ENCODE results near the gene INO80.
A peak's percentile ranks its signal among the peaks of the same experiment; 100 is the strongest.
"Not testable (repeated sequence)": the region's sequence is repeated elsewhere in the genome, so short reads cannot be mapped to it uniquely, and the experiment has no call there.

Gene INO80

DNA sequence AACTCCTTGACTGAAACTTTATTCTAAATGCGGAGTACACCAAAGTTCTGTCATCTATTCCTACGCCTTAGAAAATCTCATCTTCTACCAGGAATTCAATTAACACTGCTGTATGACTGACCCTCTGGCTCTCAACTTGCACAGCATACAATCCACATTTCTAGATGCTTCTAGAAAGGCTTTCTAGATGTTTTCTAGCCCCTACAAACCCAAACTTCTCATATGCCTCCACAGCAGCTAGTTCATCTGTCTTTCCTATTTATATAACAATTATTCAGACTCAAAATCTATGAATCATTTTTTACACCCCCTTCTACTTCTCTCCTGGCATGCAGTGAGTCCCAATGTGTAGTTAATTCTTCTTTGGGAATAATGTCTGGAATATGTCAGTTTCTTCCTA, 13.2 kb downstream of the INO80 start:
- H3K4me3 Mint-ChIP-seq: no peak overlapping the region
- DNase-seq (ENCODE audit: low spot score in 2 of 2) (no peak), ATAC-seq (ENCODE audit: low read depth) (no peak)
- no peaks in the 10 kb centered on the region for H3K27me3 Mint-ChIP-seq
- no peak overlapping the region for H3K27ac Mint-ChIP-seq
- H3K36me3 Mint-ChIP-seq: peaks cover 8% of the 10 kb centered on the region
- H3K9me3 Mint-ChIP-seq: no peaks in the 10 kb centered on the region
- H3K4me1 Mint-ChIP-seq: peaks cover 10% of the 10 kb centered on the region

DNA sequence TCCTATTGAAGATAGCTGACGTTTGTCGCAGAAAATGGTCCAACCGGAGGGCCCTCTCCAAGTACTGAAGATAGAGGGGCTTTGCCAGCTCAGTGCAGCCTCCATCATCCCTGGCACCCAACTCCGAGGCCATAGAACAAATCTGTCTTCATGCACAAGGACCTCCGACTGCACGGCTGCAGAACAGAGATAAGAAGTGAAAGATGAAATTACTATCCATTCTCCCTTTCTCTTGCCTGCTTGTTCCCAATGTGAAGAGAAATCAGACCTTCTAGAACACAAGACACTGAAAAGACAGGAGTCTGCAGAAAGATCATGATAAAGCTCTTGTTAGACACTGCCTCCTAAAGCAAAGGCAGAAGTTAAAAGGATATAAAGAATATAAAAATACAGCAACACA, 19.9 kb downstream of the INO80 start:
- Mint-ChIP-seq H3K27ac (no peak overlapping the region), H3K27me3 (no peaks in the 10 kb centered on the region), H3K36me3 (peaks cover 20% of the 10 kb centered on the region), H3K9me3 (no peaks in the 10 kb centered on the region), H3K4me3 (no peak overlapping the region), H3K4me1 (peaks cover 2% of the 10 kb centered on the region)
- no peak for DNase-seq (ENCODE audit: low spot score in 2 of 2)
- ATAC-seq (ENCODE audit: low read depth): no peak

- no peak overlapping the region for H3K27ac Mint-ChIP-seq
- H3K27me3 Mint-ChIP-seq: no peaks in the 10 kb centered on the region
- H3K9me3 Mint-ChIP-seq: no peaks in the 10 kb centered on the region
Observed at GRCh38 chr15:41085029-41085428, 31.1 kb downstream of the INO80 start.

DNA sequence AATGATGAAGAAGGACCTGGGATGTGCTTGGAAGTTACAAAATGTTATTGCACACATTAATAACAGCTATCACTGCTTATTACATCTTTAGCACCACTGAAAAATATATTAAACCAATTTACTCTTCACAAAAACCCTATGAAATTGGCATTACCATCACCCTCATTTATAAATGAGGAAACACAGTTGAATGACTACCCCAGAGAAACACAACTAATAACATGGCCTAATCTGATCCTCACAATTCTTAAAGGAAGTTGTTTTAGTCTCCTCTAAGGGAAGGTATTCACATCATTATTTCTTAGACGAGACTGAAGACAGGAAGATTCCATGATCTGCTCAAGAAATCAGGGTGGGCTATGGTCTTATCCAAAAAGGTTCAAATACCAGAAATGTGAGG, 35.9 kb downstream of the INO80 start:
- H3K9me3 Mint-ChIP-seq: no peaks in the 10 kb centered on the region
- H3K4me1 Mint-ChIP-seq: peaks cover 9% of the 10 kb centered on the region
- H3K4me3 Mint-ChIP-seq: peak overlapping the region; percentile 8
- ATAC-seq (ENCODE audit: low read depth) (no peak), DNase-seq (ENCODE audit: low spot score in 2 of 2) (no peak)
- peak overlapping the region; percentile 93 for H3K27ac Mint-ChIP-seq
- peaks cover 27% of the 10 kb centered on the region for H3K36me3 Mint-ChIP-seq
- H3K27me3 Mint-ChIP-seq: no peaks in the 10 kb centered on the region

More at GRCh38 chr15:41085029-41085428, 31.1 kb downstream of the INO80 start:
- no peak for DNase-seq (ENCODE audit: low spot score in 2 of 2)
- no peak for ATAC-seq (ENCODE audit: low read depth)
- Mint-ChIP-seq H3K4me3 (no peak overlapping the region), H3K36me3 (peaks cover 31% of the 10 kb centered on the region), H3K4me1 (peaks cover 20% of the 10 kb centered on the region)

DNA sequence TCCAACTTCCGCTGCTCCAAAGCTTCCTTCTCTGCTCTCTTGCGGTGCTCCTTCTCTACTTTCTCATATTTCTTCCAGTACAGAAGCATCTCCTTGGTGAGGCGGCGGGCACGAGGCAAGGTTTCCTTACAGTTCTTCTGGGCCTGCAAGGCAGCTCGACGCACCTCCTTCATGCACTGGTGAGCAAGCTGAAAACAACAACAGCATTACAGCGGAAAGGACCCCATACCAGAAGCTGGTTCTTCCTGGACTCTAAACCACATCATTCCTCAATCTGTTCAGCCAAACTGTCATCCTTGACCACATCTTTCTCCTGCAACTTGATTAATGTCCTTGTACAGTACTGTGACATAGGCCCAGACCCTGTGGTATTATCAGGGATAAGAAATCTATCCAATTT, 36.4 kb downstream of the INO80 start:
- Mint-ChIP-seq H3K36me3 (peaks cover 27% of the 10 kb centered on the region), H3K27ac (peak overlapping the region; percentile 93), H3K4me3 (peak overlapping the region; percentile 56), H3K9me3 (no peaks in the 10 kb centered on the region), H3K4me1 (peaks cover 9% of the 10 kb centered on the region), H3K27me3 (no peaks in the 10 kb centered on the region)
- ATAC-seq (ENCODE audit: low read depth): peak; percentile 60
- DNase-seq (ENCODE audit: low spot score in 2 of 2): peak; percentile 5 to 21

DNA sequence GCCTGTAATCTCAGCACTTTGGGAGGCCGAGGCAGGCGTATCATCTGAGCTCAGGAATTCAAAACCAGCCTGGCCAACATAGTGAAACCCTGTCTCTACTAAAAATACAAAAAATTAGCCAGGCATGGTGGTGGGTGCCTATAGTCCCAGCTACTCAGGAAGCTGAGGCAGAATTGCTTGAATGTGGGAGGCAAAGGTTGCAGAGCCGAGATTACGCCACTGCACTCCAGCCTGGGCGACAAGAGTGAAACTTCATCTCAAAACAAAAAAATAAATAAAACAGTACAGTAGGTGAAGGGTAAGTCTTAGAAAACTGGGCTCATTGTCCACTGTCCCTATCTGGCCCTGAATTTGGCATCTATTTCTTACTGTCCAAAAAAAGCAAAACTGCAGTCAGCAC, 37.2 kb downstream of the INO80 start:
- H3K4me1 Mint-ChIP-seq; H3K9me3 Mint-ChIP-seq; DNase-seq (ENCODE audit: low spot score in 2 of 2); H3K4me3 Mint-ChIP-seq; H3K27ac Mint-ChIP-seq; ATAC-seq (ENCODE audit: low read depth); H3K27me3 Mint-ChIP-seq: not testable (repeated sequence)
- H3K36me3 Mint-ChIP-seq: peaks cover 32% of the 10 kb centered on the region

- no peak overlapping the region for H3K4me3 Mint-ChIP-seq
- ATAC-seq (ENCODE audit: low read depth) (no peak), DNase-seq (ENCODE audit: low spot score in 2 of 2) (no peak)
- no peak overlapping the region for H3K27ac Mint-ChIP-seq
- H3K36me3 Mint-ChIP-seq: peaks cover 34% of the 10 kb centered on the region
- peaks cover 9% of the 10 kb centered on the region for H3K4me1 Mint-ChIP-seq
- H3K9me3 Mint-ChIP-seq: no peaks in the 10 kb centered on the region
- no peaks in the 10 kb centered on the region for H3K27me3 Mint-ChIP-seq
Observed at GRCh38 chr15:41078125-41078524, 38.0 kb downstream of the INO80 start.

DNA sequence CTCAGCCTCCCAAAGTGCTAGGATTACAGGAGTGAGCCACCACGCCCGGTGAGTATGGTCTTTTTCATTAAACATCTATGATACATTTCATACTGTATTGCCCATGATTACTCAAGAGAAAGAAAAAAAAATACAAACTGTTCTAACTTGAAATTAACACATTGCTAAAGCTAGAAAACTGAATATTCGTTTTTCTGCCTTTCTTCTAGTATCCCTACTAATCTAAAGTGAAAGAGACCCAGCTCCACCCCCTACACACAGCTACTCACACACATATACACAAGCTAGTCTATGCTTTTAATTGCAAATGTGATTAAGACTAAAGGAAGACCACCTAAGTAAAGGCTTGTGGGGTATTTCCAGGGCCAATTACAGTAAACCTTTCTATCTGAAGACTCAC, 43.1 kb downstream of the INO80 start:
- no peak overlapping the region for H3K27ac Mint-ChIP-seq
- ATAC-seq (ENCODE audit: low read depth) (no peak), DNase-seq (ENCODE audit: low spot score in 2 of 2) (no peak)
- H3K9me3 Mint-ChIP-seq: no peaks in the 10 kb centered on the region
- peaks cover 26% of the 10 kb centered on the region for H3K36me3 Mint-ChIP-seq
- no peaks in the 10 kb centered on the region for H3K4me1 Mint-ChIP-seq
- no peaks in the 10 kb centered on the region for H3K27me3 Mint-ChIP-seq
- H3K4me3 Mint-ChIP-seq: no peak overlapping the region

DNA sequence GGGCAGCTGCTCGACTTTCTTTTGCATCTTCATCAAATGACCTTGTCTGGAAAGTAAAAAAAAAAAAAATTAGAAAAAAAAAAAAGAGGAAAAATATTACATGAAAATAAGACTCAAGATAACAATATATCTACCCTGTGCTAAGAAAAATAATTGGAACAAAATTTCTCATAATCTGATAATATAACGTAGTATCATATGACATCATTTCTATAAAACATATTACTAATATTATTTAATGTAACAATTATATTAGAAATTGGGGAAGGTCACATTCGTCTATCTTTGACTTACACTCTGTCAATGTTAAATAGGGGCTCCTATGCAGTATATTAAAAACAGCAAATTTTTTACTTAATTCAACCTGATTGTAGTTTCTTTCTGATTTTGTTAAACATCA, 44.1 kb downstream of the INO80 start:
- no peak for ATAC-seq (ENCODE audit: low read depth)
- no peak overlapping the region for H3K4me3 Mint-ChIP-seq
- no peak for DNase-seq (ENCODE audit: low spot score in 2 of 2)
- no peaks in the 10 kb centered on the region for H3K9me3 Mint-ChIP-seq
- no peaks in the 10 kb centered on the region for H3K27me3 Mint-ChIP-seq
- peaks cover 32% of the 10 kb centered on the region for H3K36me3 Mint-ChIP-seq
- no peak overlapping the region for H3K27ac Mint-ChIP-seq
- H3K4me1 Mint-ChIP-seq: no peaks in the 10 kb centered on the region

DNA sequence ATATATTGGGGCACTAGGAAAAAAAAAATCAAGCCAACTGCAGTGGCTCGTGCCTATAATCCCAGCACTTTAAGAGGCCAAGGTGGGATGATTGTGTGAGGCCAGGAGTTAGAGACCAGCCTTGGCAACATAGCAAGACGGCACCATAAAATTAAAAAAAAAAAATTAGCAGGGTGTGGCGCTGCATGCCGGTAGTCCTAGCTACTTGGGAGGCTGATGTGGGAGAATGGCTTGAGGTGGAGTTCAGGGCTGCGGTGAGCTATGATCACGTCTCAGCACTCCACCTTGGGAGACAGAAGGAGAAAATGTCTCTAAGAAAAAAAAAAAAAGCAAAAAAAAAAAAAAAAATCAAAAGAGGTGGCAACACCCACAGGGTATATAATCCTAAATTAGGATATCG, 49.6 kb downstream of the INO80 start:
- Mint-ChIP-seq H3K27ac (no peak overlapping the region), H3K9me3 (no peaks in the 10 kb centered on the region), H3K4me1 (no peaks in the 10 kb centered on the region), H3K27me3 (no peaks in the 10 kb centered on the region), H3K4me3 (no peak overlapping the region), H3K36me3 (peaks cover 50% of the 10 kb centered on the region)
- ATAC-seq (ENCODE audit: low read depth) (no peak), DNase-seq (ENCODE audit: low spot score in 2 of 2) (no peak)

DNA sequence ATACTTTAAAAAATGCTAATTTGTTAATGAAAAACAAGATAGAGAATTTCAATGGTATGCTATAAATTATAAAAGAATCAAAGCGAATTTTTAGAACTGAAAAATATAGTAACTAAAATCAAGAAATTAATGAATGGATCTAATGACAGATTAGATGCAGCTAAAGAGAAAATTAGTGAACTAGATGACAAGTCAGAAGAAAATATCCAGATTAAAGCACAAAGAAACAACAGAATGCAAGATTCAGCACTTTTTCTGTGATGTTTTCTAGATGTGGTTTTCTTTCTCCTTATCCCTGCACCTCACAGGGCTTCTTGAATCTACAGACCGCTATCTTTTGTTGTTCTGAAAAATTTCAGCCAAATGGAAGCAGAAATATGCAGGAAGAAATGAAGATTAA, 54.4 kb downstream of the INO80 start:
- ATAC-seq (ENCODE audit: low read depth): no peak
- no peaks in the 10 kb centered on the region for H3K27me3 Mint-ChIP-seq
- no peak overlapping the region for H3K27ac Mint-ChIP-seq
- H3K4me1 Mint-ChIP-seq: no peaks in the 10 kb centered on the region
- H3K4me3 Mint-ChIP-seq: no peak overlapping the region
- no peak for DNase-seq (ENCODE audit: low spot score in 2 of 2)
- peaks cover 50% of the 10 kb centered on the region for H3K36me3 Mint-ChIP-seq
- H3K9me3 Mint-ChIP-seq: peaks cover 3% of the 10 kb centered on the region

DNA sequence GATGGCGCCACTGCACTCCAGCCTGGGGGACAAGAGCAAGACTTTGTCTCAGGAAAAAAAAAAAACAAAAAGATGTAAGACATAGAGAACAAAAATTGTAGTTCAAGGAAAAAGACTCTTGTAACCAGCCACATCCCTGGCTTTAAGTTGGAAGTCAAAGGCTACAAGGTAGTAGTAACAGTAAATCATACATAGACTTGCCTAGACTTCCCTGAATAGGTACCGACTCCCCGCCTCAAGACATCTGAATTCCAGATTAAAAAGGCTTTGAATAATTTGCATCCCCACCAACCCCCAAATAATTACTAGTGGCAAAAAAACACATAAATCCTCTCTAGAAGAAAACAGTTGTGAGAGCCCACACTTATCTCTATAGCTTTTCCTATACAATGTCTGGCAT, 55.6 kb downstream of the INO80 start:
- ATAC-seq (ENCODE audit: low read depth) (no peak), DNase-seq (ENCODE audit: low spot score in 2 of 2) (no peak)
- Mint-ChIP-seq H3K4me3 (no peak overlapping the region), H3K27me3 (no peaks in the 10 kb centered on the region), H3K36me3 (peaks cover 52% of the 10 kb centered on the region), H3K27ac (peak overlapping the region; percentile 6), H3K4me1 (no peaks in the 10 kb centered on the region), H3K9me3 (peaks cover 3% of the 10 kb centered on the region)

- peaks cover 41% of the 10 kb centered on the region for H3K36me3 Mint-ChIP-seq
- ATAC-seq (ENCODE audit: low read depth): no peak
- no peak overlapping the region for H3K4me3 Mint-ChIP-seq
- no peaks in the 10 kb centered on the region for H3K4me1 Mint-ChIP-seq
- DNase-seq (ENCODE audit: low spot score in 2 of 2): no peak
- peaks cover 3% of the 10 kb centered on the region for H3K9me3 Mint-ChIP-seq
- no peaks in the 10 kb centered on the region for H3K27me3 Mint-ChIP-seq
- H3K27ac Mint-ChIP-seq: no peak overlapping the region
Observed at GRCh38 chr15:41056810-41057209, 59.3 kb downstream of the INO80 start.

GRCh38 chr15:41055706-41056105, 60.4 kb downstream of the INO80 start:
- Mint-ChIP-seq H3K36me3 (peaks cover 40% of the 10 kb centered on the region), H3K4me3 (no peak overlapping the region), H3K27me3 (no peaks in the 10 kb centered on the region), H3K9me3 (peaks cover 2% of the 10 kb centered on the region), H3K27ac (no peak overlapping the region), H3K4me1 (no peaks in the 10 kb centered on the region)
- no peak for ATAC-seq (ENCODE audit: low read depth)
- DNase-seq (ENCODE audit: low spot score in 2 of 2): no peak

- Mint-ChIP-seq H3K27me3 (no peaks in the 10 kb centered on the region), H3K4me1 (no peaks in the 10 kb centered on the region), H3K4me3 (no peak overlapping the region), H3K9me3 (no peaks in the 10 kb centered on the region), H3K27ac (no peak overlapping the region), H3K36me3 (peaks cover 44% of the 10 kb centered on the region)
- DNase-seq (ENCODE audit: low spot score in 2 of 2): no peak
- no peak for ATAC-seq (ENCODE audit: low read depth)
Observed at GRCh38 chr15:41051139-41051538, 64.9 kb downstream of the INO80 start.

DNA sequence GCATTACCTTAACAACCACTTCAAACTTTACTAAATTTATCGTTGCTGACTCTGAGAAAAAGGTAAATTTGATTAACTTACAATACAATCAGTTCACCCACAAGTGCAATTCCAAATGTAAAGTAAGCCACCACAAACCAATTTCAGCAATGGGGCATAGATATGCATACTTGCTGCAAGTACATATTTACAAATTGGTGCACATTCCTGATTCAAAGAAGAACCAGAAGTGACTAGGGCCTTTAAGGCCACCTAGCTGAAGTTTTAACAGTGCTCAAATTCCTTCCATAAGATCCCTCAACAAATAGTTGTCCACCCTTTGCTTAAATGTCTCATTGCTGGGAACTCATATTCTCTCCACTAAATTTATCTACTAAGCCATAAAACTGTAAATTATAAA, 67.2 kb downstream of the INO80 start:
- no peaks in the 10 kb centered on the region for H3K27me3 Mint-ChIP-seq
- ATAC-seq (ENCODE audit: low read depth) (no peak), DNase-seq (ENCODE audit: low spot score in 2 of 2) (no peak)
- no peak overlapping the region for H3K4me3 Mint-ChIP-seq
- peaks cover 44% of the 10 kb centered on the region for H3K36me3 Mint-ChIP-seq
- H3K27ac Mint-ChIP-seq: no peak overlapping the region
- no peaks in the 10 kb centered on the region for H3K4me1 Mint-ChIP-seq
- no peaks in the 10 kb centered on the region for H3K9me3 Mint-ChIP-seq
